HepG2 (cell line): ENCODE measurements around the gene SPRED2. TPM values are rescaled to one million over a fixed set of nuclear protein-coding genes. Genes with fewer than 3 reads are reported as not detected.
A peak's percentile ranks its signal among the peaks of the same experiment; 100 is the strongest.

ENCODE experiments used
- ASH2L ChIP-seq: fragments of 300-600, 200-600 bp; sonication (generic); IDR thresholded peaks from 2 replicates; pipeline ENCODE4 v1.7.0; 2017; ENCODE audit warnings: low read depth, mild to moderate bottlenecking, moderate library complexity, mixed read lengths, low read length; ENCODE audit not compliant: insufficient read length
- E2F2 ChIP-seq: sonication (generic); formaldehyde crosslinking; IDR thresholded peaks from 2 replicates; pipeline ENCODE4 v1.4.0; 2020; ENCODE audit warnings: missing genetic modification reagents, borderline replicate concordance
- HNF4G ChIP-seq, 2 experiments: sonication (generic) in 1 of 2; formaldehyde crosslinking in 1 of 2; IDR thresholded peaks; 2 replicates each; pipeline versions ENCODE4 v1.4.0 to v1.6.1; 2011 to 2020; ENCODE audit warnings: borderline replicate concordance in 2 of 2, low read depth in 2 of 2, mild to moderate bottlenecking in 2 of 2, low read length in 1 of 2, missing genetic modification reagents in 1 of 2, moderate library complexity in 1 of 2
- IRF2 ChIP-seq: IDR thresholded peaks from 2 replicates; pipeline ENCODE4 v1.6.1; 2018; ENCODE audit warnings: missing genetic modification reagents, missing compliant biosample characterization
- KDM5A ChIP-seq: fragments of 200-600 bp; sonication (generic); IDR thresholded peaks from 2 replicates; pipeline ENCODE4 v1.7.0; 2018; ENCODE audit warnings: antibody characterized with exemption, mild to moderate bottlenecking, low read length, borderline replicate concordance
- MAF1 ChIP-seq: sonication (generic); formaldehyde crosslinking; IDR thresholded peaks from 2 replicates; pipeline ENCODE4 v1.5.0; 2020; ENCODE audit warnings: missing genetic modification reagents, borderline replicate concordance
- MED8 ChIP-seq: sonication (generic); formaldehyde crosslinking; IDR thresholded peaks from 2 replicates; pipeline ENCODE4 v1.8.1; 2023; ENCODE audit warnings: mild to moderate bottlenecking, missing genetic modification reagents; ENCODE audit not compliant: insufficient replicate concordance
- MEF2D ChIP-seq: sonication (generic); formaldehyde crosslinking; IDR thresholded peaks from 2 replicates; pipeline ENCODE4 v1.5.1; 2020; ENCODE audit warnings: mild to moderate bottlenecking, missing genetic modification reagents
- POGK ChIP-seq: sonication (generic); formaldehyde crosslinking; conservative IDR thresholded peaks from 2 replicates; pipeline ENCODE4 v1.8.0; 2022; ENCODE audit warnings: mild to moderate bottlenecking, moderate library complexity, missing genetic modification reagents
- SIN3A ChIP-seq: IDR thresholded peaks from 2 replicates; pipeline ENCODE4 v1.6.1; 2011; ENCODE audit warnings: low read depth, mild to moderate bottlenecking, control low read depth, low read length, borderline replicate concordance
- SP2 ChIP-seq: sonication (generic); formaldehyde crosslinking; IDR thresholded peaks from 2 replicates; pipeline ENCODE4 v1.5.1; 2020; ENCODE audit warnings: mild to moderate bottlenecking, missing genetic modification reagents
- TFAP4 ChIP-seq: sonication (generic); IDR thresholded peaks from 2 replicates; pipeline ENCODE4 v1.6.1; 2016; ENCODE audit warnings: low read depth, borderline replicate concordance
- TFDP2 ChIP-seq: sonication (generic); formaldehyde crosslinking; IDR thresholded peaks from 2 replicates; pipeline ENCODE4 v1.4.0; 2020; ENCODE audit warnings: missing genetic modification reagents
- ZNF138 ChIP-seq: sonication (generic); formaldehyde crosslinking; IDR thresholded peaks from 2 replicates; pipeline ENCODE4 v1.5.0; 2020; ENCODE audit warnings: mild to moderate bottlenecking, low read depth, missing genetic modification reagents
- ZNF296 ChIP-seq: sonication (generic); formaldehyde crosslinking; conservative IDR thresholded peaks from 2 replicates; pipeline ENCODE4 v1.5.0; 2020; ENCODE audit warnings: mild to moderate bottlenecking, missing genetic modification reagents
- ZNF503 ChIP-seq: sonication (generic); formaldehyde crosslinking; IDR thresholded peaks from 2 replicates; pipeline ENCODE4 v1.4.0; 2020; ENCODE audit warnings: missing genetic modification reagents
- polyA plus RNA-seq, 8 experiments: library from polyadenylated mRNA; depleted of rRNA in 3 of 8; stranded (reverse) in 7 of 8; unstranded in 1 of 8; fragments of >200 nt; fragmentation: Illumina TruSeq in 4 of 8; extraction: Trizol in 4 of 8; gene quantifications; 2 replicates each; pipeline versions ENCODE4 v1.2.1 to v1.2.3, GENCODE V29; 2011 to 2016; ENCODE audit warnings: low read depth in 4 of 8, missing spikeins in 1 of 8, mixed read lengths in 1 of 8; ENCODE audit not compliant: insufficient read depth in 1 of 8
- total RNA-seq, 5 experiments: library from RNA; depleted of rRNA; stranded (reverse); fragments of >200 nt; fragmentation: Illumina TruSeq; extraction: Trizol; gene quantifications; 2 replicates each; pipeline ENCODE4 v1.2.3, GENCODE V29; 2016; ENCODE audit warnings: low read depth in 1 of 5

The SPRED2 gene
- total and polyA plus RNA-seq, 2 of the 13 experiments (the other 11 are each of a cell fraction or from before 2014, with no cell fraction given): 13.0 to 37.0 TPM

GRCh38 chr2:65370387-65371073 lies 61.9 kb downstream of the SPRED2 start (continued):
- TF ChIP-seq TFDP2 (CRISPR knock-in tag): peak; percentile 20; the same call in 1 of the 2 replicates
- peak; percentile 61; the same call in 1 of the 2 replicates for TF ChIP-seq HNF4G (IDR thresholded peaks at IDR 0.05; ENCODE audit: borderline replicate concordance, low read depth, low read length)
- TF ChIP-seq HNF4G (CRISPR knock-in tag; IDR thresholded peaks at IDR 0.05; ENCODE audit: borderline replicate concordance, low read depth): peak; percentile 53; the same call in 1 of the 2 replicates
- TF ChIP-seq SIN3A: no peak
- TF ChIP-seq ASH2L: peak; percentile 27
- no peak for TF ChIP-seq POGK (CRISPR knock-in tag)
- TF ChIP-seq TFAP4: peak; percentile 87
- TF ChIP-seq IRF2 (CRISPR knock-in tag): peak; percentile 57; the same call in 1 of the 2 replicates
- TF ChIP-seq MEF2D (CRISPR knock-in tag): no peak
- TF ChIP-seq SP2 (CRISPR knock-in tag): no peak
- no peak; the same call in 1 of the 2 replicates for TF ChIP-seq KDM5A
- no peak for TF ChIP-seq E2F2 (CRISPR knock-in tag)
- no peak for TF ChIP-seq ZNF296 (CRISPR knock-in tag)
- TF ChIP-seq ZNF503 (CRISPR knock-in tag): peak; percentile 41; the same call in 1 of the 2 replicates
- TF ChIP-seq ZNF138: no peak
- no peak for TF ChIP-seq MAF1 (CRISPR knock-in tag)
- no peak for TF ChIP-seq MED8 (CRISPR knock-in tag)
